H9 (cell line): Measurements from ENCODE around the gene PTPRK. TPM values are rescaled to one million over a fixed set of nuclear protein-coding genes. Genes with fewer than 3 reads are reported as not detected.

Experiments
- DNase-seq: peaks from one replicate; pipeline ENCODE4 v3.0.0-alpha.2; 2017
- H2AFZ ChIP-seq: one replicate; pipeline ENCODE4 v1.6.1; 2013; ENCODE audit warnings: mild to moderate bottlenecking, low read length, control low read depth, moderate library complexity
- H2AK5ac ChIP-seq: 2 replicates; pipeline ENCODE4 v1.6.1; 2013; ENCODE audit warnings: low read length, control low read depth, mixed read lengths; ENCODE audit not compliant: insufficient read length
- H2BK120ac ChIP-seq: one replicate; pipeline ENCODE4 v1.6.1; 2013; ENCODE audit warnings: low read depth, mild to moderate bottlenecking, low read length, control low read depth, inconsistent platforms; ENCODE audit not compliant: poor library complexity, severe bottlenecking
- H2BK12ac ChIP-seq: 2 replicates; pipeline ENCODE4 v1.6.1; 2013; ENCODE audit warnings: low read length, control low read depth, mixed read lengths, low read depth; ENCODE audit not compliant: insufficient read length
- H2BK15ac ChIP-seq: 2 replicates; pipeline ENCODE4 v1.6.1; 2013; ENCODE audit warnings: low read depth, low read length, control low read depth
- H2BK20ac ChIP-seq: one replicate; pipeline ENCODE4 v1.6.1; 2013; ENCODE audit warnings: low read depth, mild to moderate bottlenecking, low read length, control low read depth, inconsistent platforms; ENCODE audit not compliant: poor library complexity, severe bottlenecking
- H2BK5ac ChIP-seq: 2 replicates; pipeline ENCODE4 v1.6.1; 2013; ENCODE audit warnings: low read length, control low read depth, mixed read lengths; ENCODE audit not compliant: insufficient read length
- H3K14ac ChIP-seq: 2 replicates; pipeline ENCODE4 v1.6.1; 2013; ENCODE audit warnings: low read length, control low read depth; ENCODE audit not compliant: insufficient read depth
- H3K18ac ChIP-seq: 2 replicates; pipeline ENCODE4 v1.6.1; 2013; ENCODE audit warnings: low read depth, mild to moderate bottlenecking, mixed read lengths, low read length, control low read depth; ENCODE audit not compliant: insufficient read length
- H3K23ac ChIP-seq: 2 replicates; pipeline ENCODE4 v1.6.1; 2013; ENCODE audit warnings: low read length, control low read depth, mixed read lengths, low read depth; ENCODE audit not compliant: insufficient read length
- H3K23me2 ChIP-seq: 2 replicates; pipeline ENCODE4 v1.6.1; 2013; ENCODE audit warnings: low read depth, mild to moderate bottlenecking, mixed read lengths, low read length, control low read depth; ENCODE audit not compliant: insufficient read length, poor library complexity, severe bottlenecking
- H3K27ac ChIP-seq: 2 replicates; pipeline ENCODE4 v1.5.1; 2013; ENCODE audit warnings: low read length, control low read depth, mixed read lengths, low read depth; ENCODE audit not compliant: insufficient read length
- H3K27me3 ChIP-seq: 2 replicates; pipeline ENCODE4 v1.6.1; 2013; ENCODE audit warnings: low read length, control low read depth, inconsistent platforms; ENCODE audit not compliant: insufficient read depth
- H3K4ac ChIP-seq: 2 replicates; pipeline ENCODE4 v1.6.1; 2013; ENCODE audit warnings: low read depth, mild to moderate bottlenecking, control low read depth, inconsistent platforms, low read length, moderate library complexity
- H3K4me1 ChIP-seq: 2 replicates; pipeline ENCODE4 v1.6.1; 2013; ENCODE audit warnings: low read length, control low read depth, inconsistent platforms; ENCODE audit not compliant: insufficient read depth
- H3K4me2 ChIP-seq: 2 replicates; pipeline ENCODE4 v1.6.1; 2013; ENCODE audit warnings: low read length, control low read depth, mixed read lengths; ENCODE audit not compliant: insufficient read length, insufficient read depth
- H3K56ac ChIP-seq: 2 replicates; pipeline ENCODE4 v1.6.1; 2013; ENCODE audit warnings: low read depth, mild to moderate bottlenecking, mixed read lengths, low read length, control low read depth; ENCODE audit not compliant: insufficient read length
- H3K79me1 ChIP-seq: 2 replicates; pipeline ENCODE4 v1.6.1; 2013; ENCODE audit warnings: low read depth, mild to moderate bottlenecking, moderate library complexity, low read length, control low read depth, inconsistent platforms; ENCODE audit not compliant: insufficient read depth, poor library complexity, severe bottlenecking
- H3K79me2 ChIP-seq: 2 replicates; pipeline ENCODE4 v1.6.1; 2013; ENCODE audit warnings: low read length, control low read depth, inconsistent platforms; ENCODE audit not compliant: insufficient read depth
- H3K9ac ChIP-seq: 2 replicates; pipeline ENCODE4 v1.6.1; 2013; ENCODE audit warnings: low read length, control low read depth, mixed read lengths; ENCODE audit not compliant: insufficient read length; ENCODE audit errors: extremely low read depth
- H3K9me3 ChIP-seq: one replicate; pipeline ENCODE4 v1.6.1; 2013; ENCODE audit warnings: low read depth, low read length, inconsistent platforms; ENCODE audit not compliant: control insufficient read depth
- H3T11ph ChIP-seq: one replicate; pipeline ENCODE4 v1.6.1; 2013; ENCODE audit warnings: mild to moderate bottlenecking, low read length, control low read depth, inconsistent platforms
- H4K20me1 ChIP-seq: one replicate; pipeline ENCODE4 v1.6.1; 2013; ENCODE audit not compliant: control insufficient read depth, insufficient read length, insufficient read depth
- H4K5ac ChIP-seq: 2 replicates; pipeline ENCODE4 v1.6.1; 2013; ENCODE audit warnings: low read depth, mild to moderate bottlenecking, mixed read lengths, low read length, control low read depth; ENCODE audit not compliant: insufficient read length
- H4K8ac ChIP-seq: replicated peaks from 2 replicates; pipeline ENCODE4 v1.6.1; 2013; ENCODE audit warnings: low read length, control low read depth, mixed read lengths, low read depth; ENCODE audit not compliant: insufficient read length
- H4K91ac ChIP-seq: 2 replicates; pipeline ENCODE4 v1.6.1; 2013; ENCODE audit warnings: low read depth, mild to moderate bottlenecking, moderate library complexity, mixed read lengths, low read length, control low read depth; ENCODE audit not compliant: insufficient read length
- H3K27ac Mint-ChIP-seq, 3 experiments: 2 replicates in 2 of 3; 3 replicates in 1 of 3; pipeline ENCODE4 v1.8.0; 2020 to 2021; ENCODE audit warnings: mixed read lengths in 3 of 3, mild to moderate bottlenecking in 1 of 3, moderate library complexity in 1 of 3
- H3K27me3 Mint-ChIP-seq: 2 replicates; pipeline ENCODE4 v1.8.0; 2021; ENCODE audit warnings: low read depth, mild to moderate bottlenecking, moderate library complexity, mixed read lengths
- H3K36me3 Mint-ChIP-seq, 3 experiments: 2 replicates in 2 of 3; 3 replicates in 1 of 3; pipeline ENCODE4 v1.8.0; 2020 to 2021; ENCODE audit warnings: low read depth in 3 of 3, mixed read lengths in 3 of 3; ENCODE audit not compliant: insufficient read depth in 1 of 3
- H3K4me1 Mint-ChIP-seq, 2 experiments: 2 replicates each; pipeline ENCODE4 v1.8.0; 2020; ENCODE audit warnings: mixed read lengths in 2 of 2
- H3K4me3 Mint-ChIP-seq, 2 experiments: 2 replicates in 1 of 2; 3 replicates in 1 of 2; pipeline ENCODE4 v1.8.0; 2020 to 2021; ENCODE audit warnings: mild to moderate bottlenecking in 2 of 2, mixed read lengths in 2 of 2, moderate library complexity in 1 of 2
- H3K9me3 Mint-ChIP-seq, 2 experiments: 2 replicates in 1 of 2; 3 replicates in 1 of 2; pipeline ENCODE4 v1.8.0; 2020; ENCODE audit warnings: mild to moderate bottlenecking in 2 of 2, mixed read lengths in 2 of 2, moderate library complexity in 1 of 2
- CTCF ChIP-seq: fragments of 200-600 bp; sonication (generic); conservative IDR thresholded peaks from 3 replicates; pipeline ENCODE4 v1.8.0; 2021; ENCODE audit warnings: antibody characterized with exemption, mild to moderate bottlenecking
- WGBS: extraction: QIAGEN DNeasy Blood & Tissue Kit; methylation state at CpG from one replicate; pipeline ENCODE4 v1.1.7; 2013; ENCODE audit warnings: missing lambda C conversion rate, low lambda C conversion rate, mixed read lengths; ENCODE audit not compliant: insufficient read length; ENCODE audit errors: extremely low coverage; 5-methylcytosine and 5-hydroxymethylcytosine counted together
- total RNA-seq: library from RNA; stranded (reverse); gene quantifications from 2 replicates; pipeline ENCODE4 v1.2.1, GENCODE V29; 2021

The PTPRK gene
- total RNA-seq, 1 experiment from 2014 or later = 47.9 TPM

- Histone ChIP-seq H4K20me1 (no peaks in the 10 kb centered on the region), H3K79me2 (no peaks in the 10 kb centered on the region), H3T11ph (no peak overlapping the region), H2AFZ (no peak overlapping the region), H3K23me2 (no peaks in the 10 kb centered on the region), H2BK15ac (no peak overlapping the region), H3K9me3 (no peaks in the 10 kb centered on the region), H3K18ac (no peak overlapping the region), H2BK12ac (no peak overlapping the region), H2BK120ac (no peak overlapping the region), H2BK20ac (no peak overlapping the region), H3K4me1 (no peaks in the 10 kb centered on the region), H2AK5ac (no peak overlapping the region), H3K14ac (no peak overlapping the region), H3K4ac (no peak overlapping the region), H3K4me2 (no peak overlapping the region), H3K9ac (no peak overlapping the region), H4K8ac (no peak overlapping the region), H3K27me3 (no peaks in the 10 kb centered on the region), H3K23ac (no peak overlapping the region), H4K91ac (no peak overlapping the region), H3K79me1 (no peaks in the 10 kb centered on the region), H4K5ac (no peak overlapping the region), H3K56ac (no peak overlapping the region), H2BK5ac (no peak overlapping the region), H3K27ac (no peak overlapping the region)
- H3K4me1 Mint-ChIP-seq = peaks cover 4% of the 10 kb centered on the region in 2 experiments; a peak in 3 of 4 replicates
- no peaks in the 10 kb centered on the region for H3K36me3 Mint-ChIP-seq
- H3K27me3 Mint-ChIP-seq = no peaks in the 10 kb centered on the region
- no CpG with 5 or more reads among the region's 2 CpGs for WGBS
- no peaks in the 10 kb centered on the region for H3K9me3 Mint-ChIP-seq
- no peak for DNase-seq
- TF ChIP-seq CTCF = no peak
- H3K4me3 Mint-ChIP-seq = no peak overlapping the region
- peak overlapping the region in 2 of 3 experiments; percentile 0 to 3; a peak in 1 of 7 replicates for H3K27ac Mint-ChIP-seq
Observed at GRCh38 chr6:128000363-128000762, 520.0 kb downstream of the PTPRK start.
